Measurements from ENCODE around the gene PON3. TPM values are rescaled to one million over a fixed set of nuclear protein-coding genes. Genes with fewer than 3 reads are reported as not detected.

Gene PON3
- total RNA-seq (2022; extraction: Qiagen RNA extraction; ENCODE audit: low read depth), result 28.2 to 39.2 TPM (median 35.7 TPM) in 5 replicates

DNA sequence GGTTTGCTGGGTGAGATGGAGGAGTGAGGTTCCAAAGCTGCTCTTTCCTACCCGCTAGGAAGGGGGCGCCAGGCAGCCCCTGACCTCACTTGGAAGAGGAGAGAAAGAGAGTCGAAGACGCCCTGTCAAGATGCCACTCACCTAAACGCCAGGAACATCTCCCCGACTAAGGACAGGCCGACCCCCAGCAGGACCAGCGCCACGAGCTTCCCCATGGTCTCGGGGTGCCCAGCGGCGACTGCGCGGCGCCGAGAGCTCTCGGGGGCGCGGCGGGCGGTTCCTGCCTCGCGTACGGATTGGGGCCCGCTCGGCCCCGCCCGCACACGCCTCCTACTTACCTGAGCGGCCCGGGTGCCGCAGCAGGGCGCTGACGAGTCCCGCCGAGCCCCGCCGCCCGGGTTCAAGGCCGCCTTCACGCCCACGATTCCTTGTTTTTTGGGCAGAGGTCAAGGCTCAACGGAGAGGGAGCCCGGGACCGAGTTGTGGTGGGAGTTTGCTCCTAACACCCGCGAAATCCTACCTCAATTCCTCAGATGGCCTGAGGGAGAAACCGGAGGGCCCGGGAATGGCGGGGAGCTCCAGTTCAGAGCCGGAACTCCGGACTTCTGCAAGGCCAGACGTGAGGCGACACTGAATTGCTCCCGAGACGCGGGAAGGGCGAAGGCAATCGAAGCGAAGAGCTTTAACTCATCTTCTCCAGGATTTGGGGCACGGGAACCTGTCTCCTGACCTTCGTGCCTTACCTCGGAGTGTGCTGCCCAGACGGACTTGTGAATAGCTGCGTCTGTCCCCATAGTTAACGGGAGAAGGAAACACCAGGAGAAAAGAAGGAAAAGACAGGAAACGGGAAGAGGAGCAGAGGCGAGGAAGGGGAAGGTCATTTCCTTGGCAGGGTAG lies at the start of gene PON3:
TSS of gene PON3 (minus strand) at position 240 of the 897 bp plus-strand sequence. CDS start at position 215, 25 bp downstream.

GRCh38 chr7:95434557-95435421 lies 38.6 kb upstream of the PON3 start, which contains the start of gene PON2:
PON2 (minus strand) TSS chr7:95435028; CDS start chr7:95434951, 77 bp downstream.

GRCh38 chr7:95324431-95324830 lies 71.7 kb downstream of the PON3 start, which contains the start of gene PON1:
PON1 (minus strand) TSS chr7:95324532; CDS start chr7:95324475, 57 bp downstream.

Other genes with a start within 250 kb of the PON3 start
- 0.14 to 0.59 TPM (median 0.45 TPM) in 5 replicates for gene PON1, start 71.8 kb downstream of the PON3 start, total RNA-seq (2022; extraction: Qiagen RNA extraction; ENCODE audit: low read depth)
- 267 to 304 TPM (median 282 TPM) in 5 replicates for gene PON2, start 38.7 kb upstream of the PON3 start, total RNA-seq (2022; extraction: Qiagen RNA extraction; ENCODE audit: low read depth)
- gene ASB4, start 89.6 kb upstream of the PON3 start, total RNA-seq (2022; extraction: Qiagen RNA extraction; ENCODE audit: low read depth), result 0.10 to 0.44 TPM (median 0.23 TPM) in 5 replicates
- 3.8 to 6.7 TPM (median 4.9 TPM) in 5 replicates for gene PDK4, start 200.1 kb upstream of the PON3 start, total RNA-seq (2022; extraction: Qiagen RNA extraction; ENCODE audit: low read depth)